ENCODE data around the gene VPS16. TPM values are rescaled to one million over a fixed set of nuclear protein-coding genes. Genes with fewer than 3 reads are reported as not detected.

Gene VPS16
- total RNA-seq, 1 donor from 2014 or later, result 24.9 TPM

- Histone ChIP-seq H3K79me2 (ENCODE audit: insufficient read depth, low read length) (peaks cover 33% of the 10 kb centered on the region), H3K27ac (ENCODE audit: low read depth, low read length) (no peak overlapping the region), H3K36me3 (ENCODE audit: insufficient read depth, low read length) (no peaks in the 10 kb centered on the region), H3K9me3 (ENCODE audit: insufficient read depth, low read depth, low read length) (no peaks in the 10 kb centered on the region), H3K4me1 (ENCODE audit: insufficient read depth, low read length) (no peaks in the 10 kb centered on the region), H2AFZ (ENCODE audit: low read depth, low read length) (no peak overlapping the region), H3K9ac (ENCODE audit: low read length) (no peak overlapping the region), H3K27me3 (ENCODE audit: insufficient read depth, low read length) (no peaks in the 10 kb centered on the region), H4K20me1 (ENCODE audit: insufficient read depth, low read length) (peaks cover 29% of the 10 kb centered on the region), H3K4me3 (ENCODE audit: insufficient read depth, low read depth, low read length) (no peak overlapping the region), H3K4me2 (ENCODE audit: low read length) (no peak overlapping the region)
- Mint-ChIP-seq H3K4me1 (ENCODE audit: low read depth, unreplicated experiment) (peaks cover 3% of the 10 kb centered on the region), H3K9me3 (ENCODE audit: unreplicated experiment) (peaks cover 1% of the 10 kb centered on the region), H3K4me3 (ENCODE audit: unreplicated experiment) (no peak overlapping the region), H3K36me3 (ENCODE audit: low read depth, unreplicated experiment) (peaks cover 8% of the 10 kb centered on the region), H3K27me3 (ENCODE audit: low read depth, unreplicated experiment) (no peaks in the 10 kb centered on the region), H3K27ac (ENCODE audit: unreplicated experiment) (no peak overlapping the region)
- FAIRE-seq (no peak), DNase-seq (ENCODE audit: low read depth) (no peak)
- TF ChIP-seq EZH2 (IDR thresholded peaks at IDR 0.05; ENCODE audit: insufficient read depth, low read length), result no peak
- TF ChIP-seq, protein P1, sequence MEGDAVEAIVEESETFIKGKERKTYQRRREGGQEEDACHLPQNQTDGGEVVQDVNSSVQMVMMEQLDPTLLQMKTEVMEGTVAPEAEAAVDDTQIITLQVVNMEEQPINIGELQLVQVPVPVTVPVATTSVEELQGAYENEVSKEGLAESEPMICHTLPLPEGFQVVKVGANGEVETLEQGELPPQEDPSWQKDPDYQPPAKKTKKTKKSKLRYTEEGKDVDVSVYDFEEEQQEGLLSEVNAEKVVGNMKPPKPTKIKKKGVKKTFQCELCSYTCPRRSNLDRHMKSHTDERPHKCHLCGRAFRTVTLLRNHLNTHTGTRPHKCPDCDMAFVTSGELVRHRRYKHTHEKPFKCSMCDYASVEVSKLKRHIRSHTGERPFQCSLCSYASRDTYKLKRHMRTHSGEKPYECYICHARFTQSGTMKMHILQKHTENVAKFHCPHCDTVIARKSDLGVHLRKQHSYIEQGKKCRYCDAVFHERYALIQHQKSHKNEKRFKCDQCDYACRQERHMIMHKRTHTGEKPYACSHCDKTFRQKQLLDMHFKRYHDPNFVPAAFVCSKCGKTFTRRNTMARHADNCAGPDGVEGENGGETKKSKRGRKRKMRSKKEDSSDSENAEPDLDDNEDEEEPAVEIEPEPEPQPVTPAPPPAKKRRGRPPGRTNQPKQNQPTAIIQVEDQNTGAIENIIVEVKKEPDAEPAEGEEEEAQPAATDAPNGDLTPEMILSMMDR (IDR thresholded peaks at IDR 0.05; ENCODE audit: insufficient read depth, low read depth, low read length), result no peak
Observed at GRCh38 chr20:2914160-2914559, 73.6 kb downstream of the VPS16 start.

Other genes with a start within 250 kb of the VPS16 start
- gene NOP56, start 188.1 kb upstream of the VPS16 start, total RNA-seq, result 256 and 292 TPM in 2 replicates
- 68.0 and 74.8 TPM in 2 replicates for gene IDH3B, start 176.5 kb upstream of the VPS16 start, total RNA-seq
- gene EBF4, start 148.0 kb upstream of the VPS16 start, total RNA-seq, result 2.3 and 4.1 TPM in 2 replicates
- 10.6 and 10.9 TPM in 2 replicates for gene CPXM1, start 40.1 kb upstream of the VPS16 start, total RNA-seq
- not detected in 2 replicates for gene C20orf141, start 25.8 kb upstream of the VPS16 start, total RNA-seq
- gene TMEM239, start 24.4 kb upstream of the VPS16 start, total RNA-seq, result not detected in 2 replicates
- 17.2 and 23.5 TPM in 2 replicates for gene PCED1A, start 90 bp upstream of the VPS16 start, total RNA-seq
- 50.1 and 54.5 TPM in 2 replicates for gene PTPRA, start 32.7 kb downstream of the VPS16 start, total RNA-seq
- gene GNRH2, start 202.9 kb downstream of the VPS16 start, total RNA-seq, result 0.89 and 1.4 TPM in 2 replicates
- gene MRPS26, start 205.3 kb downstream of the VPS16 start, total RNA-seq, result 27.3 and 29.0 TPM in 2 replicates
- not detected in 2 replicates for gene OXT, start 230.9 kb downstream of the VPS16 start, total RNA-seq
- not detected in 2 replicates for gene AVP, start 244.0 kb downstream of the VPS16 start, total RNA-seq

Data from astrocyte (in vitro differentiated cells and primary cell).